Gastrocnemius medialis (tissue), 4 donors: ENCODE measurements around the gene ACSF2.

ENCODE experiments used
- CTCF ChIP-seq, 5 experiments: fragments of 450-650 bp in 3 of 5; fragments of 200-600 bp in 2 of 5; sonication (generic) in 2 of 5; IDR thresholded peaks in 4 of 5; conservative IDR thresholded peaks in 1 of 5; 1 replicate in 4 of 5; 2 replicates in 1 of 5; pipeline ENCODE4 v1.5.1; 2016 to 2019; ENCODE audit warnings: antibody characterized with exemption in 5 of 5, mild to moderate bottlenecking in 3 of 5, moderate library complexity in 3 of 5
- POLR2A ChIP-seq, 2 donors: fragments of 450-650 bp; IDR thresholded peaks; one replicate each; pipeline ENCODE4 v1.6.1; 2017; ENCODE audit warnings: antibody characterized with exemption in 2 of 2, mild to moderate bottlenecking in 2 of 2, moderate library complexity in 2 of 2

- TF ChIP-seq POLR2A (IDR thresholded peaks at IDR 0.05) (no peak), CTCF (IDR thresholded peaks at IDR 0.05 in 4 of 5, conservative IDR thresholded peaks at IDR 0.05 in 1 of 5) (no peak)
Observed at GRCh38 chr17:50464121-50464520, 38.1 kb downstream of the ACSF2 start.
